ENCODE data around the gene PPP1R3F. TPM values are rescaled to one million over a fixed set of nuclear protein-coding genes. Genes with fewer than 3 reads are reported as not detected.

PPP1R3F gene
- polyA plus RNA-seq, 3 donors, result 0.47 to 1.6 (median 1.6) TPM

- H3K36me3 ChIP-seq (replicated peaks in 1 of 2; ENCODE audit: control insufficient read depth in 1 of 2, insufficient read depth in 2 of 2, low read length in 2 of 2), result no peaks in the 10 kb centered on the region
- no peaks in the 10 kb centered on the region for H4K20me1 ChIP-seq (ENCODE audit: insufficient read depth, low read length)
- Mint-ChIP-seq H3K9me3 (peaks cover 0 to 3% (median 0%) of the 10 kb centered on the region in 7 donors), H3K27ac (no peak overlapping the region), H3K4me3 (no peak overlapping the region), H3K27me3 (ENCODE audit: low read depth in 3 of 3) (peaks cover 0 to 10% (median 5%) of the 10 kb centered on the region in 3 donors), H3K36me3 (peaks cover 3 to 5% of the 10 kb centered on the region in 2 donors), H3K4me1 (peaks cover 24% of the 10 kb centered on the region)
- no peak overlapping the region for H3K27ac ChIP-seq (ENCODE audit: low read depth in 1 of 2, low read length in 2 of 2)
- intact Hi-C loops (cut with micrococcal nuclease), result no loop called here
- no peak for TF ChIP-seq CTCF (IDR thresholded peaks at IDR 0.05)
- no peak for DNase-seq
- no peaks in the 10 kb centered on the region for H3K9me3 ChIP-seq (replicated peaks in 1 of 2; ENCODE audit: control insufficient read depth in 1 of 2, insufficient read depth in 1 of 2, low read length in 2 of 2)
- peaks cover 3% of the 10 kb centered on the region in 2 donors for H3K4me1 ChIP-seq (ENCODE audit: control insufficient read depth in 1 of 2, insufficient read depth in 2 of 2, low read length in 2 of 2)
- peaks cover 10% of the 10 kb centered on the region for H3K79me2 ChIP-seq (ENCODE audit: insufficient read depth, low read length)
- H3K27me3 ChIP-seq (ENCODE audit: control insufficient read depth in 2 of 2, insufficient read depth in 2 of 2, low read length in 2 of 2), result no peaks in the 10 kb centered on the region
- H3K9ac ChIP-seq (ENCODE audit: insufficient read depth, low read length, poor library complexity, severe bottlenecking), result no peak overlapping the region
- no peak overlapping the region for H3K4me2 ChIP-seq (replicated peaks; ENCODE audit: extremely low read depth, low read length, poor library complexity, severe bottlenecking)
- WGBS (ENCODE audit: insufficient coverage), result no CpG with 5 or more reads among the region's 3 CpGs
- no peak overlapping the region for H2AFZ ChIP-seq (ENCODE audit: insufficient read depth, low read depth, low read length, poor library complexity, severe bottlenecking)
- no peak overlapping the region for H3K4me3 ChIP-seq (replicated peaks in 1 of 3; ENCODE audit: low read depth in 2 of 3, low read length in 3 of 3)
These were observed 7.9 kb downstream of the PPP1R3F start for GRCh38 chrX:49277535-49277830.

- intact Hi-C loops (cut with micrococcal nuclease), result no loop called here
- Histone ChIP-seq H3K79me2 (ENCODE audit: insufficient read depth, low read length) (peaks cover 7% of the 10 kb centered on the region), H3K4me1 (ENCODE audit: control insufficient read depth in 1 of 2, insufficient read depth in 2 of 2, low read length in 2 of 2) (no peaks in the 10 kb centered on the region), H2AFZ (ENCODE audit: insufficient read depth, low read depth, low read length, poor library complexity, severe bottlenecking) (no peak overlapping the region), H3K36me3 (replicated peaks in 1 of 2; ENCODE audit: control insufficient read depth in 1 of 2, insufficient read depth in 2 of 2, low read length in 2 of 2) (no peaks in the 10 kb centered on the region), H4K20me1 (ENCODE audit: insufficient read depth, low read length) (no peaks in the 10 kb centered on the region), H3K27ac (ENCODE audit: low read depth in 1 of 2, low read length in 2 of 2) (no peak overlapping the region), H3K9ac (ENCODE audit: insufficient read depth, low read length, poor library complexity, severe bottlenecking) (no peak overlapping the region), H3K9me3 (replicated peaks in 1 of 2; ENCODE audit: control insufficient read depth in 1 of 2, insufficient read depth in 1 of 2, low read length in 2 of 2) (no peaks in the 10 kb centered on the region), H3K4me2 (replicated peaks; ENCODE audit: extremely low read depth, low read length, poor library complexity, severe bottlenecking) (no peak overlapping the region), H3K27me3 (ENCODE audit: control insufficient read depth in 2 of 2, insufficient read depth in 2 of 2, low read length in 2 of 2) (no peaks in the 10 kb centered on the region), H3K4me3 (replicated peaks in 1 of 3; ENCODE audit: low read depth in 2 of 3, low read length in 3 of 3) (no peak overlapping the region)
- Mint-ChIP-seq H3K4me3 (no peak overlapping the region), H3K4me1 (peaks cover 19% of the 10 kb centered on the region), H3K27ac (no peak overlapping the region), H3K9me3 (peaks cover 0 to 3% (median 0%) of the 10 kb centered on the region in 7 donors), H3K27me3 (ENCODE audit: low read depth in 3 of 3) (peaks cover 0 to 12% (median 5%) of the 10 kb centered on the region in 3 donors), H3K36me3 (peaks cover 3 to 5% of the 10 kb centered on the region in 2 donors)
- WGBS (ENCODE audit: insufficient coverage), result 100% methylated on average over 1 of the region's 3 CpGs
- TF ChIP-seq CTCF (IDR thresholded peaks at IDR 0.05), result no peak
- no peak for DNase-seq
These were observed 8.5 kb downstream of the PPP1R3F start for GRCh38 chrX:49278081-49278480.

All from CD14-positive monocyte (primary cell).